ENCODE data around the gene VWA3B.

GRCh38 chr2:98310010-98310409, 223.0 kb downstream of the VWA3B start:
- TF ChIP-seq CTCF (IDR thresholded peaks at IDR 0.05; ENCODE audit: insufficient read depth, low read depth, low read length) (no peak), EZH2 (IDR thresholded peaks at IDR 0.05; ENCODE audit: insufficient read depth, low read length) (no peak)

Data from astrocyte (in vitro differentiated cells and primary cell).